ENCODE data around the gene HIBADH. TPM values are rescaled to one million over a fixed set of nuclear protein-coding genes. Genes with fewer than 3 reads are reported as not detected.

The HIBADH gene
- total and polyA plus RNA-seq, 3 donors from 2014 or later, result 49.8 to 77.4 (median 69.9) TPM

DNA sequence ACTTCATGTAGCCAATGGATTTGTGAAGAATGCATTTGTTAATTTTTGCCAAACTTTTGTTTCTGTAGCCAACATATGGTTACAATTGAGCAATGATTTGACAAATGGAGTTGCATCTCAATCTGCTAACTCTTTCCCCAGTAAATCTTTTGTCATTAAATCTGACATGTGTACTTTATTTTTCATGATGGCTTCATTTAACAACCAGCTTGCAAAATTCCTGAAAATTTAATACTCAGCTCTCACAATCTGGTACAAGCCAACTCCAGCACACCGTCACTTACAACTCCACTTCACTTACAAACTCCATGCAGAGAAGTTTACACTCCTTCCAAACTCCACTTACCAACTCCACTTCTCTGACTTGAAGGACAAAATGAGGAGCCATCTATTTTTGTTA lies 26.5 kb upstream of the HIBADH start:
- no peaks in the 10 kb centered on the region for H3K9me3 ChIP-seq
- intact Hi-C loops (cut with DNase I; ENCODE audit: low total_unique reads), result no loop called here
- TF ChIP-seq, protein P1, sequence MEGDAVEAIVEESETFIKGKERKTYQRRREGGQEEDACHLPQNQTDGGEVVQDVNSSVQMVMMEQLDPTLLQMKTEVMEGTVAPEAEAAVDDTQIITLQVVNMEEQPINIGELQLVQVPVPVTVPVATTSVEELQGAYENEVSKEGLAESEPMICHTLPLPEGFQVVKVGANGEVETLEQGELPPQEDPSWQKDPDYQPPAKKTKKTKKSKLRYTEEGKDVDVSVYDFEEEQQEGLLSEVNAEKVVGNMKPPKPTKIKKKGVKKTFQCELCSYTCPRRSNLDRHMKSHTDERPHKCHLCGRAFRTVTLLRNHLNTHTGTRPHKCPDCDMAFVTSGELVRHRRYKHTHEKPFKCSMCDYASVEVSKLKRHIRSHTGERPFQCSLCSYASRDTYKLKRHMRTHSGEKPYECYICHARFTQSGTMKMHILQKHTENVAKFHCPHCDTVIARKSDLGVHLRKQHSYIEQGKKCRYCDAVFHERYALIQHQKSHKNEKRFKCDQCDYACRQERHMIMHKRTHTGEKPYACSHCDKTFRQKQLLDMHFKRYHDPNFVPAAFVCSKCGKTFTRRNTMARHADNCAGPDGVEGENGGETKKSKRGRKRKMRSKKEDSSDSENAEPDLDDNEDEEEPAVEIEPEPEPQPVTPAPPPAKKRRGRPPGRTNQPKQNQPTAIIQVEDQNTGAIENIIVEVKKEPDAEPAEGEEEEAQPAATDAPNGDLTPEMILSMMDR (IDR thresholded peaks at IDR 0.05), result no peak
- TF ChIP-seq POLR2A (IDR thresholded peaks at IDR 0.05), result no peak
- no peak overlapping the region for H3K27ac ChIP-seq
- 97 to 100% methylated on average over 1 of the region's 1 CpG for WGBS, 2 donors
- no peaks in the 10 kb centered on the region for H3K27me3 ChIP-seq
- no peaks in the 10 kb centered on the region for H3K4me1 ChIP-seq
- no peak overlapping the region for H3K4me3 ChIP-seq
- no peaks in the 10 kb centered on the region for H3K36me3 ChIP-seq (ENCODE audit: low read depth, missing control alignments)
- no peak for DNase-seq

DNA sequence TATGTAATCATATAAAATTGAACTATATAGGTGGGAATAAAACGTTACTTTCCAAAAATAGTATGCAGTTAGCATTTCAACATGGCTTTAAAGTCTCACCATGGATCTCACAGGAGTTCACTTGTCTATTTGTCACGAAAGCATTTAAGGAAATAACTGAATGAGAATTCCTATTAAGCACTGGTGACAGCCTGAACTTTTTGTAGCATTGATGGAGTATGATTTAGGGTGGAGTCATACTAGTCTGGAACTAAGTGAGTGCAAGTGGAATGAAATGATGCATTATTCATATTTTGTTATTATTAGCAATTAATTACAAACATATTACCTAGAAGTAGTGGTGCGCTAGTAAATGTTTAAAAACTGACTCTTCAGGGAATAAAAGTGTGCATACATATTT lies 26.0 kb upstream of the HIBADH start:
- H3K27me3 ChIP-seq, result no peaks in the 10 kb centered on the region
- TF ChIP-seq, protein P1 (IDR thresholded peaks at IDR 0.05), result no peak
- TF ChIP-seq POLR2A (IDR thresholded peaks at IDR 0.05), result no peak
- no peak for DNase-seq
- intact Hi-C loops (cut with DNase I; ENCODE audit: low total_unique reads), result no loop called here
- H3K4me1 ChIP-seq, result no peaks in the 10 kb centered on the region
- H3K27ac ChIP-seq, result no peak overlapping the region
- no peaks in the 10 kb centered on the region for H3K36me3 ChIP-seq (ENCODE audit: low read depth, missing control alignments)
- no peaks in the 10 kb centered on the region for H3K9me3 ChIP-seq
- WGBS, 2 donors, result 81 to 92% methylated on average over 3 of the region's 3 CpGs
- no peak overlapping the region for H3K4me3 ChIP-seq

DNA sequence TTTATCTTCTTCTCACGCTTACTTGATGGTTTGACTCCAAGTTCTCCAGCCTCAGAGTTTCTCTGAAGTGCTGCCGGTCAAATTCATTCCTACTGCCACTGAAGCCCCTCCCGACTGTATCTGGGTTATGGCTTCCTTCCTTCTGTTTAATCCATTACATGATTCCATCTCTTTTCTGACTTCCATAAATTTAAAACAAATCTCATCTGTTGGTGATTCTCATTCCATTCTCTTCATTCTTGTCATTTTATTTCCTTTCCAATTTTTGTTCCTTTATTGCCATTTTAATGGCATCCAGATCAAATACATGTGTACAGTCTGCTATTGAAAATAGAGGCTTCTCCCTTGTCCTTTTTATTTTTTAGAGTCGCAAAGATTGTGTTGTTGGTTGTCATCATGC lies 25.4 kb upstream of the HIBADH start:
- no peaks in the 10 kb centered on the region for H3K27me3 ChIP-seq
- H3K9me3 ChIP-seq, result no peaks in the 10 kb centered on the region
- H3K36me3 ChIP-seq (ENCODE audit: low read depth, missing control alignments), result no peaks in the 10 kb centered on the region
- H3K4me3 ChIP-seq, result no peak overlapping the region
- DNase-seq, result no peak
- H3K4me1 ChIP-seq, result no peaks in the 10 kb centered on the region
- H3K27ac ChIP-seq, result no peak overlapping the region
- intact Hi-C loops (cut with DNase I; ENCODE audit: low total_unique reads), result no loop called here
- TF ChIP-seq POLR2A (IDR thresholded peaks at IDR 0.05), result no peak
- 59 to 63% methylated on average over 4 of the region's 4 CpGs for WGBS, 2 donors

- no peak overlapping the region for H3K27ac ChIP-seq
- H3K4me1 ChIP-seq, result no peaks in the 10 kb centered on the region
- H3K4me3 ChIP-seq, result no peak overlapping the region
- no peaks in the 10 kb centered on the region for H3K9me3 ChIP-seq
- no peaks in the 10 kb centered on the region for H3K27me3 ChIP-seq
- intact Hi-C loops (cut with DNase I; ENCODE audit: low total_unique reads), result no loop called here
- H3K36me3 ChIP-seq (ENCODE audit: low read depth, missing control alignments), result no peaks in the 10 kb centered on the region
- TF ChIP-seq, protein P1 (IDR thresholded peaks at IDR 0.05), result no peak
- no peak for TF ChIP-seq POLR2A (IDR thresholded peaks at IDR 0.05)
- DNase-seq, result no peak
Observed at GRCh38 chr7:27686315-27686714, 23.6 kb upstream of the HIBADH start.

DNA sequence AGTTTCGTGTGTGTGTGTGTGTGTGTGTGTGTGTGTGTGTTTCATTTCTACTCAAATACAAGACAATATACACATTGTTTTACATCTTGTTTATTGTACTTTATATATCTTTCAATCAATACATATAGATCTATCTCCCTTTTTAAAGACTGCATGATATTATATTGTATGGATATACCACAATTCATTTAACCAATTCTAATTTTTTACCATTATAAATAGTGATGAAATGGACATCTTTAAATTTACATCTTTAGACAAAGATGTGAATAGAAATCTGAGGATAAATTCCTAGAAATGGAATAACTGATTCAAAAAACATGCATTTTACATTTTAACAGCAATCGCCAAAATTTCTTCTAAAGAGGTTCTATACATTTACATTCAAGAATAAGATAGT lies 23.2 kb upstream of the HIBADH start:
- Histone ChIP-seq H3K9me3 (no peaks in the 10 kb centered on the region), H3K4me1 (no peaks in the 10 kb centered on the region), H3K27me3 (no peaks in the 10 kb centered on the region), H3K27ac (no peak overlapping the region), H3K36me3 (ENCODE audit: low read depth, missing control alignments) (no peaks in the 10 kb centered on the region), H3K4me3 (no peak overlapping the region)
- 67 to 84% methylated on average over 2 of the region's 2 CpGs for whole genome bisulfite sequencing, 2 donors
- intact Hi-C loops (cut with DNase I; ENCODE audit: low total_unique reads), result no loop called here
- TF ChIP-seq POLR2A (IDR thresholded peaks at IDR 0.05), result no peak
- TF ChIP-seq, protein P1 (IDR thresholded peaks at IDR 0.05), result no peak
- DNase-seq, result no peak

All from testis (tissue), 3 donors.